Measurements from ENCODE around the gene GPR3.
A peak's percentile ranks its signal among the peaks of the same experiment; 100 is the strongest.

The GPR3 gene

DNA sequence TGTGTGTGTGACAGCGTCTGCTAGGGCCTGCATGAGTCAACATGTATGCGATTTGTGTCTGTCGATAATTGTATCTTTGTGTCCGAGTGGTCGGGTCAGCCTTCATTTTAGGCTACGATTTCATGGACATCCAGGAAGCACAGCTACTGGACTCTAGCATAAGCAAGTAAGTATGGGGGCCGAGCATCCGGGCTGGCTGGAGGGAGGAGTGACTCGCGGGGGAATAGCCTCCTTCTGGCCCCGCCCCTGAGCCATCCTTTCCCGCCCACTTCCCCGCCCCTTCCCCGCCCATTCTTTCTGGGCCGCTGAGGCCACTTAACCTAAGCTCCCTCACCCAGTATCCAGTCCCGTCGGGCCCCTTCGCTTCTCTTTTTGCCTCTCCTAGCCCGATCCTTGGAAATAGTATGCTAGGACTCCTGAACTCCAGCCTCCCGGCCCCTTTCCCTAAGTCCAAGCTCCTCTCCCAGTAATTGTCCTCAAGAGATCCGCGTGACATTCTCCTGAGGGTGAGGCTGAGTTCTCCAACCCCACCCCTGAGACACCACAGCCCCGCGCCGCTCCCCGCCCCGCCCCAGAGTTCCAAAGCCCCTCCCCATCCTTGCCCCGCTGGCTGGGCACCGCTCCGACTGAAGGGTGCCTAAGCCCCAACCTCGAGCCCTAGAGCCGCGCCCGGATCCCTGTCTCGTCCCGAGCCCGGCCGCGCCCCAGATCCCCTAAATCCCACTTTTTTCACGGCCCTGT, 26.9 kb upstream of the GPR3 start:
- TF ChIP-seq, protein P1, sequence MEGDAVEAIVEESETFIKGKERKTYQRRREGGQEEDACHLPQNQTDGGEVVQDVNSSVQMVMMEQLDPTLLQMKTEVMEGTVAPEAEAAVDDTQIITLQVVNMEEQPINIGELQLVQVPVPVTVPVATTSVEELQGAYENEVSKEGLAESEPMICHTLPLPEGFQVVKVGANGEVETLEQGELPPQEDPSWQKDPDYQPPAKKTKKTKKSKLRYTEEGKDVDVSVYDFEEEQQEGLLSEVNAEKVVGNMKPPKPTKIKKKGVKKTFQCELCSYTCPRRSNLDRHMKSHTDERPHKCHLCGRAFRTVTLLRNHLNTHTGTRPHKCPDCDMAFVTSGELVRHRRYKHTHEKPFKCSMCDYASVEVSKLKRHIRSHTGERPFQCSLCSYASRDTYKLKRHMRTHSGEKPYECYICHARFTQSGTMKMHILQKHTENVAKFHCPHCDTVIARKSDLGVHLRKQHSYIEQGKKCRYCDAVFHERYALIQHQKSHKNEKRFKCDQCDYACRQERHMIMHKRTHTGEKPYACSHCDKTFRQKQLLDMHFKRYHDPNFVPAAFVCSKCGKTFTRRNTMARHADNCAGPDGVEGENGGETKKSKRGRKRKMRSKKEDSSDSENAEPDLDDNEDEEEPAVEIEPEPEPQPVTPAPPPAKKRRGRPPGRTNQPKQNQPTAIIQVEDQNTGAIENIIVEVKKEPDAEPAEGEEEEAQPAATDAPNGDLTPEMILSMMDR (IDR thresholded peaks at IDR 0.05; ENCODE audit: insufficient read depth, low read length, poor library complexity, severe bottlenecking), result no peak
- TF ChIP-seq EZH2phosphoT487 (conservative IDR thresholded peaks at IDR 0.05; ENCODE audit: low read length), result no peak
- Histone ChIP-seq H3K27me3 (ENCODE audit: low read length) (no peaks in the 10 kb centered on the region), H3K4me3 (ENCODE audit: insufficient read depth, low read length, poor library complexity, severe bottlenecking) (peak overlapping the region; percentile 67), H3K9me3 (ENCODE audit: insufficient read depth, low read length) (no peaks in the 10 kb centered on the region), H3K36me3 (ENCODE audit: low read length) (no peaks in the 10 kb centered on the region), H3K27ac (ENCODE audit: low read depth, low read length) (no peak overlapping the region), H2AFZ (ENCODE audit: low read depth, low read length, severe bottlenecking) (peak overlapping the region; percentile 72), H3K4me2 (ENCODE audit: low read depth, low read length, poor library complexity, severe bottlenecking) (peak overlapping the region; percentile 92), H3K9ac (ENCODE audit: low read length) (peak overlapping the region; percentile 55), H3K79me2 (ENCODE audit: insufficient read depth, low read length) (no peaks in the 10 kb centered on the region), H3K9me2 (replicated peaks; ENCODE audit: insufficient read depth, low read length) (no peaks in the 10 kb centered on the region), H4K20me1 (ENCODE audit: low read depth, low read length) (no peaks in the 10 kb centered on the region), H3F3A (ENCODE audit: insufficient read depth) (peaks cover 4% of the 10 kb centered on the region; the same call in 1 of the 2 replicates)

DNA sequence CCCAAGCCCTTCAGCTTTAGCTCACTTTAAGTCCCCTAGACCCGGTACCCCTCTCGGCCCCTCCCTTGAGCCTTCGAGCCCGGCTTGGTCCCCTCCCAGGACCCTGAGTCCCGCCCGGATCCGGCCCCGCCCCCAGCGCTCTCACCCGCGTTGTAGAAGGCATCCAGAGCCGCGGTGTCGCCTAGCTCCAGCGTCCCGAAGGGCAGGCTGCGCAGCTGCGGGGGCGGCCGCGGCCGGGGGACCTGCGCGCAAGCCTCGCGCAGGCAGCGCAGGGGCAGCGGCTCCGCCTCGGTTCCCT, 26.4 kb upstream of the GPR3 start:
- Histone ChIP-seq H4K20me1 (ENCODE audit: low read depth, low read length) (no peaks in the 10 kb centered on the region), H2AFZ (ENCODE audit: low read depth, low read length, severe bottlenecking) (peak overlapping the region; percentile 72), H3K79me2 (ENCODE audit: insufficient read depth, low read length) (no peaks in the 10 kb centered on the region), H3K9ac (ENCODE audit: low read length) (peak overlapping the region; percentile 55), H3K4me3 (ENCODE audit: insufficient read depth, low read length, poor library complexity, severe bottlenecking) (peak overlapping the region; percentile 67), H3K27ac (ENCODE audit: low read depth, low read length) (no peak overlapping the region), H3F3A (ENCODE audit: insufficient read depth) (peaks cover 4% of the 10 kb centered on the region; the same call in 1 of the 2 replicates), H3K9me3 (ENCODE audit: insufficient read depth, low read length) (no peaks in the 10 kb centered on the region), H3K27me3 (ENCODE audit: low read length) (no peaks in the 10 kb centered on the region), H3K9me2 (replicated peaks; ENCODE audit: insufficient read depth, low read length) (no peaks in the 10 kb centered on the region), H3K4me2 (ENCODE audit: low read depth, low read length, poor library complexity, severe bottlenecking) (peak overlapping the region; percentile 92), H3K36me3 (ENCODE audit: low read length) (no peaks in the 10 kb centered on the region)
- TF ChIP-seq, protein P1 (IDR thresholded peaks at IDR 0.05; ENCODE audit: insufficient read depth, low read length, poor library complexity, severe bottlenecking), result no peak
- no peak for TF ChIP-seq EZH2phosphoT487 (conservative IDR thresholded peaks at IDR 0.05; ENCODE audit: low read length)

DNA sequence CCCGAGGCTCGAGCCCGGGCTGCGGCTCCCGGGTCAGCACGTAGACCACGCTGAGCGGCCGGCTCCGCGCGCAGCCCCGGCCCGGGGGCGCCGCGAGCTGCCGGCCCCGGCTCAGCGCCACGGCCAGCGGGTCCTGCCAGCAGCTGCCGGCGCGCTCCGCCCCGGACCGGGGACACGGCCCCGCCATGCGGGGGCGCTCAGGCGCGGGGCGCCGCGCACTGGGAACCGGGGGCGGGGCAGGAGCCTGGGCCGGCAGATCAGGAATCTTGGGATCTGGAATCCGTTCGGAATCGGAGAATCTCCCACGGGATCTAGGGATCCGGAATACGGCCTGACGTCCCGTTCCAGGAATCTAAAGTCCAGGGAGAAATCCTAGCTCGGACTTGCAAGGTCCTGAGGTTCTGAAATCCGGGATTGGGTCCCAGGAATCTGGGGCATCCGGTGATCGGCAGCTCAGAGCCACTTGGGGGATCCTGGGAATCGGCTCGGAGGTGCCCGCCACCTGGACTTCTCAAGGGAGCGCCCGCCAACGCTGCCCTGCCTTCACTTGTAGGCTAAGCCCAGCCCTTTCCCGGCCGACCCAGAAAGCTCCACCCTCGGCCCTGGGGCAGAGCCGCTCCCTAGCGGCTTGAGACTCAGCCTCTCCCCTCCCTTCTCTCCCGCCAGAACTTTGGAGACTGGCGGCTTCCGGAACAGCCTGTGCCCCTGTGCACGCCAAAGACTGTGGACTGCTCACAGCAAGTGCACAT, 25.8 kb upstream of the GPR3 start, which contains the start of gene MAP3K6:
TSS of gene MAP3K6 (minus strand) at position 551 of the 749 bp plus-strand sequence. CDS start at position 187, 364 bp downstream.
- H3K27ac ChIP-seq (ENCODE audit: low read depth, low read length), result no peak within 1 kb of the TSS
- TF ChIP-seq, protein P1 (IDR thresholded peaks at IDR 0.05; ENCODE audit: insufficient read depth, low read length, poor library complexity, severe bottlenecking), result peak; percentile 24
- no peak for TF ChIP-seq EZH2phosphoT487 (conservative IDR thresholded peaks at IDR 0.05; ENCODE audit: low read length)
- peak within 1 kb of the TSS; percentile 92 for H3K4me2 ChIP-seq (ENCODE audit: low read depth, low read length, poor library complexity, severe bottlenecking)
- H3K9me2 ChIP-seq (replicated peaks; ENCODE audit: insufficient read depth, low read length), result no peaks in the 10 kb centered on the region
- H3K27me3 ChIP-seq (ENCODE audit: low read length), result no peaks in the 10 kb centered on the region
- H3K4me3 ChIP-seq (ENCODE audit: insufficient read depth, low read length, poor library complexity, severe bottlenecking), result peak within 1 kb of the TSS; percentile 67
- H4K20me1 ChIP-seq (ENCODE audit: low read depth, low read length), result no peaks in the 10 kb centered on the region
- peaks cover 4% of the 10 kb centered on the region; the same call in 1 of the 2 replicates for H3F3A ChIP-seq (ENCODE audit: insufficient read depth)
- H3K36me3 ChIP-seq (ENCODE audit: low read length), result no peaks in the 10 kb centered on the region
- no peaks in the 10 kb centered on the region for H3K79me2 ChIP-seq (ENCODE audit: insufficient read depth, low read length)
- peak within 1 kb of the TSS; percentile 72 for H2AFZ ChIP-seq (ENCODE audit: low read depth, low read length, severe bottlenecking)
- peak within 1 kb of the TSS; percentile 55 for H3K9ac ChIP-seq (ENCODE audit: low read length)
- no peaks in the 10 kb centered on the region for H3K9me3 ChIP-seq (ENCODE audit: insufficient read depth, low read length)

All from SU-DHL-6 (cell line).